Gastroesophageal sphincter (tissue), 4 donors: ENCODE measurements around the gene CSNK1G2. TPM values are rescaled to one million over a fixed set of nuclear protein-coding genes. Genes with fewer than 3 reads are reported as not detected.

Experiments used
- ATAC-seq: fragments of 150-250 bp; one replicate; pipeline ENCODE4 v1.9.1; 2016; ENCODE audit warnings: mild to moderate bottlenecking, moderate library complexity
- H3K27ac ChIP-seq, 4 donors: fragments of 200-600 bp; sonication (generic) in 3 of 4; 1 replicate in 3 of 4; 2 replicates in 1 of 4; pipeline ENCODE4 v1.5.1; 2016 to 2019
- H3K27me3 ChIP-seq: fragments of 200-600 bp; sonication (generic); one replicate; pipeline ENCODE4 v1.5.1; 2019
- H3K36me3 ChIP-seq, 2 donors: fragments of 200-600 bp; sonication (generic); one replicate each; pipeline ENCODE4 v1.5.1; 2019; ENCODE audit warnings: control low read depth in 1 of 2
- H3K4me1 ChIP-seq, 3 donors: fragments of 200-600 bp; sonication (generic); 1 replicate in 2 of 3; 2 replicates in 1 of 3; pipeline ENCODE4 v1.5.1; 2016 to 2019; ENCODE audit warnings: control low read depth in 2 of 3
- H3K4me3 ChIP-seq, 2 donors: fragments of 200-600 bp; sonication (generic); one replicate each; pipeline ENCODE4 v1.5.1; 2019; ENCODE audit warnings: mild to moderate bottlenecking in 1 of 2, moderate library complexity in 1 of 2
- H3K9me3 ChIP-seq, 3 donors: fragments of 200-600 bp; sonication (generic); one replicate each; pipeline ENCODE4 v1.5.1; 2017 to 2019; ENCODE audit warnings: control low read depth in 2 of 3
- EP300 ChIP-seq: sonication (generic); formaldehyde crosslinking; IDR thresholded peaks from one replicate; pipeline ENCODE4 v1.6.1; 2017; ENCODE audit warnings: antibody characterized with exemption, mild to moderate bottlenecking
- POLR2A ChIP-seq, 2 donors: fragments of 450-650 bp; IDR thresholded peaks; one replicate each; pipeline ENCODE4 v1.6.1; 2017; ENCODE audit warnings: antibody characterized with exemption in 2 of 2, mild to moderate bottlenecking in 2 of 2, moderate library complexity in 1 of 2
- POLR2AphosphoS5 ChIP-seq: sonication (generic); formaldehyde crosslinking; IDR thresholded peaks from one replicate; pipeline ENCODE4 v1.6.1; 2017; ENCODE audit warnings: antibody characterized with exemption
- WGBS, 2 donors: methylation state at CpG; one replicate each; pipeline ENCODE4 v1.1.5; 2018; ENCODE audit warnings: low coverage in 1 of 2; 5-methylcytosine and 5-hydroxymethylcytosine counted together
- total RNA-seq, 4 donors: library from RNA; depleted of rRNA; stranded (reverse); fragments of >200 nt; gene quantifications; one replicate each; pipeline ENCODE4 v1.1.0, GENCODE V29; 2016
- TF ChIP-seq, protein P1 (sequence below), 4 experiments: fragments of 200-600 bp in 2 of 4; fragments of 450-650 bp in 2 of 4; sonication (generic) in 1 of 4; IDR thresholded peaks; one replicate each; pipeline ENCODE4 v1.5.1; 2017 to 2019; ENCODE audit warnings: antibody characterized with exemption in 4 of 4, mild to moderate bottlenecking in 2 of 4, moderate library complexity in 2 of 4

CSNK1G2 gene
- total RNA-seq, 4 donors from 2014 or later = 40.4 to 57.4 (median 46.2) TPM

DNA sequence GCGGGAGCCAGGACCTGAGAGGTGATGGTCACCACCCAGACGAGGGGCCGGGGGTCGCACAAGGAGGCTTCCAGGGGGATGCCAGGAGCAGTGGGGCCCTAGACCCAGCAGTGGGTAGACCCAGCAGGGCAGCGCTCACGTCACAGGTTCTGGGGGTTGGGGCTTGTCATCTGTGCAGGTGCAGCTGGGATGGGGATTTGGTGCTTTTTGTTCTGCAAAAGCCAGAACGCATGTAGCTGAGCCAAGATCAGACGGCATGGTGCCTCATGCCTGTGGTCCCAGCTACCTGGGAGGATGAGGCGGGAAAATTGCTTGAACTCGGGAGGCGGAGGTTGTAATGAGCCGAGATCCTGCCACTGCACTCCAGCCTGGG lies 15.1 kb downstream of the CSNK1G2 start:
- Histone ChIP-seq H3K27ac (no peak overlapping the region), H3K36me3 (peaks cover 0 to 26% of the 10 kb centered on the region in 2 donors), H3K27me3 (no peaks in the 10 kb centered on the region), H3K9me3 (no peaks in the 10 kb centered on the region), H3K4me3 (no peak overlapping the region), H3K4me1 (peaks cover 0 to 37% (median 0%) of the 10 kb centered on the region in 3 donors)
- TF ChIP-seq, protein P1, sequence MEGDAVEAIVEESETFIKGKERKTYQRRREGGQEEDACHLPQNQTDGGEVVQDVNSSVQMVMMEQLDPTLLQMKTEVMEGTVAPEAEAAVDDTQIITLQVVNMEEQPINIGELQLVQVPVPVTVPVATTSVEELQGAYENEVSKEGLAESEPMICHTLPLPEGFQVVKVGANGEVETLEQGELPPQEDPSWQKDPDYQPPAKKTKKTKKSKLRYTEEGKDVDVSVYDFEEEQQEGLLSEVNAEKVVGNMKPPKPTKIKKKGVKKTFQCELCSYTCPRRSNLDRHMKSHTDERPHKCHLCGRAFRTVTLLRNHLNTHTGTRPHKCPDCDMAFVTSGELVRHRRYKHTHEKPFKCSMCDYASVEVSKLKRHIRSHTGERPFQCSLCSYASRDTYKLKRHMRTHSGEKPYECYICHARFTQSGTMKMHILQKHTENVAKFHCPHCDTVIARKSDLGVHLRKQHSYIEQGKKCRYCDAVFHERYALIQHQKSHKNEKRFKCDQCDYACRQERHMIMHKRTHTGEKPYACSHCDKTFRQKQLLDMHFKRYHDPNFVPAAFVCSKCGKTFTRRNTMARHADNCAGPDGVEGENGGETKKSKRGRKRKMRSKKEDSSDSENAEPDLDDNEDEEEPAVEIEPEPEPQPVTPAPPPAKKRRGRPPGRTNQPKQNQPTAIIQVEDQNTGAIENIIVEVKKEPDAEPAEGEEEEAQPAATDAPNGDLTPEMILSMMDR (IDR thresholded peaks at IDR 0.05) = no peak
- no peak for TF ChIP-seq EP300
- TF ChIP-seq POLR2A (IDR thresholded peaks at IDR 0.05) = no peak
- no peak for TF ChIP-seq POLR2AphosphoS5
- WGBS, 2 donors = 100% methylated on average over 1 of the region's 12 CpGs; no CpG with 5 or more reads in 1 of the 2 donors
- no peak for ATAC-seq

DNA sequence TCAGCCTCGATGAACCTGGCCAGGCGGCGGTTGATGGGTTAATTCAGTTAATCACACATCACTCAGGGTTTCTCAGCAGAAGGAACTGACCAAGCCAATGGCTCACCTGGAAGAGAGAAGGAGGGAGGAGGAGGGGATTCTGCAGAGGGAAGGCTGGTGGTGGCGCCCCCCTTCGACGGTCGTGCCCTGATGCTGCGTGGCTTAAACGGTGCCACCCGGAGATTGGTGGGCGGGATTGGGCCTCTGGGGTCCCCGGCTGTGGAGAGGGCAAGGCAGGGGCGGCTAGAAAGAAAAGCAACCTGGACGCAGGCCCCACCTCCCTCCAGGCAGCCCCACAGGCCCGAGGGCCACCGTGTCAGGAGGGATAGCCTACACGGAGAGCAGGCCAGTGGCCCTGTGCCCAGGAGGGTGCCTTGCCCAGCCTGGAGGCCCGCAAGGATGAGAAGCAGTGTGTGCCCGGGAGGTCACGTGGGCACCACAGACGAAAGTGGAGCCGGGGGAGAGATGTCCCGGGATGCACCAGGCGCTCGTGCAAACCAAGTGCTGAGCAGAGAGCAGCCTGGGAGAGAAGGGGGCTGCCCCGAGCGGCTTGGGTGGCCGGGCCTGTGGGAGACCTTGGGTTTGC lies 16.0 kb downstream of the CSNK1G2 start:
- Histone ChIP-seq H3K4me1 (peaks cover 0 to 37% (median 0%) of the 10 kb centered on the region in 3 donors), H3K4me3 (no peak overlapping the region), H3K9me3 (no peaks in the 10 kb centered on the region), H3K27ac (no peak overlapping the region), H3K36me3 (peaks cover 0 to 24% of the 10 kb centered on the region in 2 donors), H3K27me3 (no peaks in the 10 kb centered on the region)
- ATAC-seq = peak; percentile 42
- 67 to 76% methylated on average over 5 to 6 of the region's 28 CpGs for WGBS, 2 donors
- TF ChIP-seq EP300 (no peak), POLR2A (IDR thresholded peaks at IDR 0.05) (no peak), POLR2AphosphoS5 (no peak)
- TF ChIP-seq, protein P1 (IDR thresholded peaks at IDR 0.05) = no peak

- 100% methylated on average over 1 of the region's 40 CpGs for WGBS, 2 donors
- peaks cover 0 to 17% of the 10 kb centered on the region in 2 donors for H3K36me3 ChIP-seq
- no peak for TF ChIP-seq POLR2A (IDR thresholded peaks at IDR 0.05)
- TF ChIP-seq EP300 = no peak
- no peak for TF ChIP-seq POLR2AphosphoS5
- TF ChIP-seq, protein P1 (IDR thresholded peaks at IDR 0.05) = no peak
- H3K9me3 ChIP-seq = no peaks in the 10 kb centered on the region
- H3K4me3 ChIP-seq = no peak overlapping the region
- H3K27me3 ChIP-seq = no peaks in the 10 kb centered on the region
- peak; percentile 1 for ATAC-seq
- H3K4me1 ChIP-seq = peaks cover 0 to 37% (median 0%) of the 10 kb centered on the region in 3 donors
- no peak overlapping the region for H3K27ac ChIP-seq
Observed at GRCh38 chr19:1957562-1958248, 16.7 kb downstream of the CSNK1G2 start.

DNA sequence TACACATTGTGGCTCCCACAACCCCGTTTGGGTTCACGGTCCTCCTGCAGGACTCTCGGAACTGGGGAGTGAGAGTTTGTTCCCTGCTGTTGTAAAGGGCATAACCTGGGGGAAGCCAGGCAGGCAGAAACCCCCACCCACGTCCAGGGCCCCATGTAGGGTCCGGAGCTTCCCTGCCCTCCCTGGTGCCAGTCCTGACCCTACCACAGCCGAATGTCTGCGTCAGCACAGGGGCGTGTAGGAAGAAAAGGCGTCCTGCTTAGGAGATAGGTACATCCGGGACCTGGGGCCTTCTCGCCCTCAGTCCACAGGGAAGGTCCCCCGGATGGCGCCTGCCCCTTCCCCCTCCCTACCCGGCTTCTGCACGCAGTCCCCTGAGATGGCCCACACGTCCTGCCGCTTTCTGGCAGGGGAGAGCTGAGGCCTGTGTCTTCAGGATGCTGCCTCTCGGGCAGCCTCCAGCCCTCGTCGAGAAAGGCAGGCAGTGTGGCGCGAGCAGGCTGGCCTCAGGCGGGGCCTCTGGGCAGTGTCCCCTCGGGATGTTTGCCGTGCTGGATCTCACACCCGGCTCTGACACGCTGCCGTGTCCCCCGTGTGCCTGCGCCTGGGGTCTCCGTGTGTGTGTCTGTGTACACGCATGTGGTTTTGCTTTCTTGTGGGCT lies 19.1 kb downstream of the CSNK1G2 start:
- TF ChIP-seq EP300 (no peak), POLR2A (IDR thresholded peaks at IDR 0.05) (no peak), POLR2AphosphoS5 (no peak)
- TF ChIP-seq, protein P1 (IDR thresholded peaks at IDR 0.05) = no peak
- Histone ChIP-seq H3K4me3 (no peak overlapping the region), H3K27ac (no peak overlapping the region), H3K27me3 (no peaks in the 10 kb centered on the region), H3K9me3 (no peaks in the 10 kb centered on the region), H3K36me3 (no peaks in the 10 kb centered on the region), H3K4me1 (peaks cover 0 to 29% (median 0%) of the 10 kb centered on the region in 3 donors)
- 96% methylated on average over 8 of the region's 32 CpGs; no CpG with 5 or more reads in 1 of the 2 donors for WGBS, 2 donors
- ATAC-seq = no peak
